Stimulated activated CD8-positive, alpha-beta memory T cell treated with anti-CD3 and anti-CD28 coated beads, Interleukin-7, amount 100 ng/mL, for 24 hours (primary cell): ENCODE results near the gene PAQR9.

ENCODE experiments used
- DNase-seq: peaks from one replicate; pipeline ENCODE4 v3.0.0-alpha.2; 2020; ENCODE audit warnings: low read depth

The PAQR9 gene

DNA sequence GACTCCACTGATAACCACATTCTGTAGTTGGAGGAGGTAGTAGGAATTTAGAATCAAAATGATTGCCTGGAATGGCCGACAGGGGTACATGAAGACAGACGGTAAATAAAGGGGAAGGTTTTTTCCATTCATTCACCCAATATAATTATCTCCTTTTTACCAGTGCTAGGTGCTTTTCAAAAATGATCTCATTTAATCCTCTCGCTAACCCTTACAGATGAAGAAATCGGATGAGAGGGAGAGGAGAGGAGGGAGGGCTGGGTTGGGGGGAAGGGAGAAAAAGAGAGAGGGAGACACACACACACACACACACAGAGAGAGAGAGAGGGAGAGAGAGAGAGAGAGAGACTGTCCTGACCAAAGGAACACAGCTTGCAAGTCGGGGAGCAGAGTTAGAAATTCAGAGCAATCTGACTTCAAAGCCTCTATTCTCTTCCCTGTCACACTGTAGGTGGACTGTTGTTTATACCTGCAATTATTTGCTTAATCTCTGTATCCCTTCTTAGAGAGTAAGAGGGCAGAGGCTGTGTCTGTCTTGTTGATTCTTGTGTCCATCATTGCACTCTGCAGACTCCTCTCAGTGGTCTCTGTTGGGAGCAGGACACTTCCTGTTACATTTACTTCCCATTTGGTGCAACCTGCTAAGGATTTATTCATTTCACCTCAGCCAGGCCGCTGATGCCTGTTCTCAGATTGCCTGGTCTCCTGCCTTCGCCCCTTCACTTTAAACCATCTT, 18.7 kb upstream of the PAQR9 start:
- DNase-seq, result no peak

DNA sequence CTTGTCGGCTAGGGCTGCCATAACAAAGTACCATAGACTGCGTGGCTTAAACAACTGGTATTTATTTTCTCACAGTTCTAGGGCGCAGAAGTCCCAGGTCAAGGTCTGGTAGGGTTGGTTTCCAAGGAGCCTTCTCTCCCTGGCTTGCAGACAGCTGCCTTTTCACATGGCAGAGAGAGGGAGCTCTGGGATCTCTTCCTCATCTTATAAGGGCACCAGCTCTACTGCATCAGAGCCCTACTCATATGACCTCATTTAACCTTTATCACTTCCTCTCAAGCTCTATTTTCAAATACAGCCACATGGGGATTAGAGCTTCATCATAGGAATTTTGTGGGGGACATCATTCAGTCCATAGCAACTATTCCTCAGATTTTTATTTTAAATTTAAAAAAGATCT, 17.6 kb upstream of the PAQR9 start:
- DNase-seq, result no peak

DNA sequence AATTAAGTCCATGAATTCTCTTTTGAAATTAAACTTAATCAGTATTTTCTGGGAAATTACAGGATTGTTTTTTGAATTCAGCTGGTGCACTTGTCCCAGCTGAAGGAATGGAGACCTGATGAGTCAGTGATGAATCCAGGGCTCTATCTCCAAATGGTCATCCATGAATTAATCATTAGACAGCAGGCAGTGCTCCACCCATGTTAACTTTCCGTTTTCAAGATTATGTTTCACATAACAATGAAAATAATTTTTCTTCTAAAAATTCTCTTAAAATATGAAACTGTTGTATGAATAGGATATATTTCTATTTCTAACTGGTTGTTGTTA, 13.9 kb upstream of the PAQR9 start:
- DNase-seq, result no peak

DNA sequence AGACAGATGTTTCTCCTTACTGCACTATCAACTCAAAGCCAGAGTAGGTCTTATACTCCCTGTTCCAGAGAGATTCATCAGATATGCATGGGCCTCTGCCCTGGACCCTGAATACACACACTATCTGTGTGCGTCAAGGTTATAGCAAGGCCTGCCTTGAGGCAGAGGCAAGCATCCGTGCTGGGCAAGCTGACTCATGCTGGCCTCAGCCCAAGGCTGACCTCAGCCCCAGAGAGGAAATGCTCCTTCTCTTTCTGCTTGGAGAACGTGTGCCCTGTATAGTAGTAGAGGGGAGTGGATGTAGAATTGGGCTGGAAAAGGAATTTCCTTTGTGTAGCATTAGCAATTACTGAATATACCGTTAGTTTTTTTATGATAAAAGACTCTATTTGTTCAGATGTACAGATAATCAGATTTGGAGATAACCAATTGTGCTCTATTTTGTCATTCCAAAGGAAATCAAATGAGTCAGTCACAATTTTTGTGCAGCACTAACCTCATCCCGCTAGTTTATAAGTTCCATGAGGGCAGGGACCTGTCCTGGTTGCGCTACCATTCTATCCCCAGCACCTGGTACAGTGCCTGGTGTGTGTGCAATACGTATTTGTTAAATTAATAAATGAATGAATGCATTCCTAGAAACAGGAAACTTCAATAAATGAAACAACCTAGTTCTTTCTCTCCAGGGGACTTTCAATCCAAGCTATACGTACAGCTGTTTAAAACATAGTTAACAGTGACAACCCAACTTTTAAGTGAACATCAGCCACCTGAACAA, 13.3 kb upstream of the PAQR9 start:
- DNase-seq, result no peak

DNA sequence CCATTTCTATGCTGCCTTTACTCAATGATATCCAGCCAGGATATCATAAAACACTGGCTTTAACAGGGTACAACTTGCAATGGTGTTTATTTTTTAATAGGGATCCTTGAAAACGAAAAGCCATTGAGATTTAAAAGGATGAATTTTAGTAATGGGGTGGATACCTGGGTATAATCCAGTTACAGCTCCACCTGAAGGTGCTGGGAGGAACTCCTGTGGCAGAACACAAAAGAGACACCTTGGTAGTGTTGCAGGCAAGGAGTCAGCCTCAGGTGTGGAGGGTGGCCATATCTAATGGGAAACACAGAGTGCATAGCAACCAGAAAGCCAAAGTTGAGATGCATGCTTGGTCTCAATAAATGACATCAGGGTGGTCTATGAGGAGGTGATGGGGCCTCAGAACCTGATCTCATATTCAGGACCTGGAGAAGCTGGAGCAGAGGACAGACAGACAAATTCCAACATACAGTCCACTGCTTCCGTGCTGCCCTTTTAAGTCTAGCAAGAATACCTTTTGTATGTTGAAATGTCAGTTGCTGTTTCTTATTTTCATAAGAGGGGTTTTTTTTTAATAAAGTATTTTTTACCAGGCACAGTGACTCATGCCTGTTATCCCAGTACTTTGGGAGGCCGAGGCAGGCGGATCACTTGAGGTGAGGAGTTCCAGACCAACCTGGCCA, 12.0 kb upstream of the PAQR9 start:
- no peak for DNase-seq

DNA sequence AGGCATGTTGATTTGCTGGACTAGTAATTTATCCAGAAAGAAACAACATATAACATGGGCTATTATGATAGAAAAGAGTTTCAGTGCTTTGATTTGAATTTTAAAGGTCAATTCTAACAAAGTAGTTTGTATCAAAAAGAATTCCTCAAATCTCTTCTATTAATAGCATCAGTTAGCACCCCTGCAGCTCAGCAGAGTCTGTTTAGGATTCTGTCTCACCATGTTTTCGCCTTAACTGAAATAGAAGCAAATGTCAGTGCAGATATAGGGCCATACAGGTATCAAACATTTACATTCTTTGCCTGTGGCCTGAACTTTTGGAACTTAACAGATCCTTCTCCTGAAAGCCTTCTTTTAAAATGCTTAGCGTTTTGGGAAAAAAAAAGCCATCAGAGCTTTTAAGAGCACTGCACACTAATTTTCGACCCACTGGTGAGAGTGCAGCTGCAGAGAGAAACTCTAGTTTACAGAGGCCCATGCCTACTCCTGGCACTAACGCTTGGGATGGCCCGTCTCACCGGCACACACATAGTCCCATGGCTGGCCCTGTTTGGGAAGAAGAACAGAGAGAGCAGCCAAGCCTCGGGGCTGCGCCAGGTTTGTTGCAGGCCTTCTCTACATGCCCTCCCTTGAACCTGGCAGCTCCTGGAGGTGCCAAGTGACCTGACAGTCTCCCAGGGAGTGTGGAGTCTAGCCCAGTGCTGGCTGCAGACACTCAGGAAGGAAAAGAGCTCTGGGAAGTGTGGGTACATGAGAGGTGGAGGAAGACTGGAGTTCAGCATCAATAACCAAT, 9.9 kb upstream of the PAQR9 start:
- DNase-seq, result no peak

DNA sequence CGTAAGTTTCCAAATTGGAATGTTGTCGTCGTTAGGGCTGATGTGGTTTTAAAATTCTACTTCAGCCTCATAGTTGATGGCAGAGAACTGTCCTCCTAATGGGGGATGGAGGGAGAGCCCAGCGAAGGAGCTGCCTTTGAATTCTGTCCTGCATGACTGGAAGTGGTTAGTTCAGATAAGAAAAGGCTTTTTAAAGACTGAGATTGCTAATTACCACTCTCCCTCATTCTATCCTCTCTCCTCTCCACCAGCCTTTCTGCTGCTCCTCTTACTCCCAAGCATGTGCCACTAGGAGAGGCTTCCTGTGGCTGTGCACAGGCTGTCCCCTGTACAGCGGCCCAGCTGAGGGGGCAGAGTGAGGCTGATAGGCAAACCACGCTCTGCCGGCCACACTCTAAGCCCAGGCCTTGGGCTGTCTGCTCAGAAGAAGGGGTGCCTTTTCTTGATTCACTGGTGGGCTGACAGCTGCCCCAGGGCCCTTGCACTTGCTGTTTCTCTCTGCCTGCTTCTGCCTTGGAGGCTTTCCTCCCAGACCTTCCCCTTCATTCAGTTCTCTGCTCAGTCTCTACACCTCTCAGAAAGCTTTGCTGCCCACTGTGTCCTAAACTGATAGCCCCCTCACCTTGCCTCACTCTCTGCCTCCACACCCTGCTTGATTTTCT, 8.7 kb upstream of the PAQR9 start:
- no peak for DNase-seq

DNA sequence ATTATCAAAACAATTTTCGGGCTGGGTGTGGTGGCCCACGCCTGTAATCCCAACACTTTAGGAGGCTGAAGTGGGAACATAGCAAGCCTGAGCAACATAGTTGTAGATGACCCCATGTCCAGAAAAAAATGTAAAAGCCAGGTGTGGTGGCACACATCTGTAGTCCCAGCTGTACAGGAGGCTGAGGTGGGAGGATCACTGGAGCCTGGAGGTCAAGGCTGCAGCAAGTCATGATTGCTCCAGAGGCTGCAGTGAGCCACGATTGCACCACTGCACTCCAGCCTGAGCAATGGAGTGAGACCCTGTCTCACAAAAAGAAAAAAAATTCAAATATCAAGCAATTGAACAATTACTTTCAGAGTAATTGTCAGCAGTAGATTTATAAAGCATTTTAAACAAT, 8.0 kb upstream of the PAQR9 start:
- no peak for DNase-seq

DNA sequence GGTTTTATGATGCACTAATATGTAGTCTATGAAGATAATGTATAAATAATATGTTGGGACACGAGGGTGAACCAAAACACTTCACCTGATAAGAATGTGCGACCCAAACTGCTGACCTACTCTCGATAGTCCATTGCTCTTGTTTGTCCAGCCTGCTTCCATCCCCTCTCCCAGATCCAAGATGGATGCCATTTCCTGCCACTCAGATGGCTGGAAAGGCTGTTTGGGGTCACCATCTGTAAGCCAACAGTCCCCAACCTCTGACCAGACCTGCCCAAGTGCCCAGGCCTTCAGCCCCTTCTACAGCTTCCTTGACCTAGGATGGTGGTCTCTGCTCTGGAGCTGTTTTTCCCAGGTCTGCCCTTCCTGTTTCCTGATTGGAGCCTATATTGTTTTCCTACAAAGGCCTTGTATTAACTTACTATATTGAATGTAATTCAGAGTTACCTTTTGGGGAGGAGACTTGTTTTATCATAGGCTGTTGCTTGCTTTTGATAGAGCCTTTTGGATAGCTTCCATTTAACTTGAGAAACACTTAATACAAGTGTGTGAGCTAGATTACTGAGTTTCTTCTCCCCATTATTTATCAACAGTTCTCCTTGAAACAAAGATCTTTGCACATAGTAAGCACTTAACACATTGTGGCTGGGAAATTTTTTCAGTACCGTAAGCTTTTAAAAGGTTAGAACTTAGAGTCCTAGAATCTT, 5.0 kb upstream of the PAQR9 start:
- DNase-seq, result no peak

DNA sequence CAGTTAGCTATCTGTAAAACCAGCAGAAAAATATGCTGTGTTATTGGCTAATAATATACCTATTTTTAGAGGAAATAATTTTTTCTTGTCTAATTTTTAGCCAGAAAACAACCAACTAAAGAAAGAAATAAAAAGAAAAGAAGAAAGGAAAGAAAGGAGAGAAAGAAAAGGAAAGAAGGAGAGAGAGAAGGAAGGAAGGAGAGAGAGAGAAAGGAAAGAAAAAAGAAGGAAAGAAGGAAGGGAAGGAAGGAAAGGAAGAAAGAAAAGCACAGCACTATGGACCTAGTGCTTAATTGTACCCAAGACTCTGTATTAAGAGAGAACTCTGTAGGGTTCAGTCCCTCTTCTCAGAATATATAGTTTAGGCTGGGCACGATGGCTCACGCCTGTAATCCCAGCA, 3.3 kb upstream of the PAQR9 start:
- DNase-seq, result no peak

DNA sequence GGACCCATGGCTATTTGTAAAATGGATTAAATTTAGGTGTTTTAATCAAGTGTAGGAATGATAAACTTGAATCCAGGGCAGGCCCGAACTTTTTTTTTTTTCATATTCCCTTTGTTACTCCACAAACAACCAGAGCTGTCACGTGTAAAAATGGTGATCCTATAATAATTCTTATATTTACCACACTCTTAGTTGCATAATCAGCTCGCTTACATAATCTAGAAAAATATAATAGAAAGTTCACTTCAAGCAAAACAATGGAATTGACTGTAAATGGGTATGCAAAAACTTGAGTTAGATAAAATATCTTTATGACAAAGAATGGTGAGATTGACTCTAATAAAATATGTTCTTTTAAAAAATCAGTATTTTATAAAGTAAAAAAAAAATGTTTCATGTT, 2.1 kb upstream of the PAQR9 start:
- no peak for DNase-seq

DNA sequence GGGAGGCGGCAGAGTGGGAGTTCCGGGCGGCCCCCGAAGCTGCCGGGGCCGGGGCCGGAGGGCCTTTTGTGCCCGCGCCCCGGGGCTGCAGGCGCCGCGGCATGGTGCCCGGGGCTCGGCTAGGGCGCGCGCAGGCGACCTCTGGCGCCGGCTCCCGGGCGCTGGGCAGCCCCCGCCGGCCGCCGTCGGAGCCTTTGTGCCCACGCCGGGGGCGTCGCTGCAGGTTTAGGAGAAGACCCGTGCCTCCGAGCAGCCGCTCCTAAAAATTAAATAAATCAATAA, 299 bp downstream of the PAQR9 start:
- DNase-seq, result no peak

DNA sequence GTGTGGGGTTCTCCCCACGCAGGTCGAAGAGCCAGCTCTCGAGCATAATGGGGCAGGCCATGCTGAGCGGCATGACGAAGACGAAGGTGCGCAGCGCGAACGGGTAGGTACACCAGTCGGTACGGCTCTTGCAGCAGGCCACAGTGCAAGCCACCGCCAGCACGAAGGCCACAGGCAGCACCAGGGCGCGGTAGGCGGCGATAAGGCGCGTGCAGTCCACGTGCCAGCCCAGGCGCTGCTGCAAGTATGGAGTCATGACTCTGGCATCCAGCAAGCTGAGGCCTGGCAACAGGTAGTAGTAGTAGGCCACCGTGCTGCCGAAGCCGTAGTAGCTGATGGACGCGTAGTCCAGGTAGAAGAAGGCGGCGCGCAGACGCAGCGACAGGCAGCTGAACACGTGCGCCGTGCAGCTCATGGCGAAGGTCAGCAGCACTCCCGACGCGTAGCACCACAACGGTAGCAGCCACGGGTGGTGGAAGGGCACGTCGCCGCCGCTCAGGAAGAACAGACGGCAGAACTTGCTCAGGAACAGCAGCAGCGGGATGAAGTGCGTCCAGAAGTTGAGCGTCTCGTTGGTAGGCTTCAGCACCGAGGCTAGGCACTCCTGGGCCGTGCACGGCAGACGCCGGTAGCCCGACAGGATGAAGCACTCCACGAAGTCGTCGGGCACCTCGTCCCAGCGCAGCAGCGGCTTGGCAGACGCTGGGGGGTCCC, 797 bp downstream of the PAQR9 start:
- DNase-seq, result no peak

DNA sequence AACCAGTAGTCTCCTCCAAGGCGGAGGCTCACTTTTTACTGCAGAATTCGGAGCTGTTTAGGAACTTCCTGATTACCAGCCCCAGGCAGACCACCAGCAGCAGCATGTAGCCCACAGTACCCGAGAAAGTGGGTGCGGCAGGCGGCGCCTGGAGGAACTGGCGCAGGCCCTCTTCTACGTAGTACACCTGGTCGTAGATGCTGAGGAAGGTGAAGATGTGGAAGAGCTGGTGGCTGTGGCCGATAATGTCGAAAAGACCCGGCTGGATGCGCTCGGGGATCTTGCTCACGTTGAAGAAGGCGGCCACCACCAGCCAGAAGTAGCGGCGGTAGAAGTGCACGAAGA, 1.3 kb downstream of the PAQR9 start:
- no peak for DNase-seq

DNA sequence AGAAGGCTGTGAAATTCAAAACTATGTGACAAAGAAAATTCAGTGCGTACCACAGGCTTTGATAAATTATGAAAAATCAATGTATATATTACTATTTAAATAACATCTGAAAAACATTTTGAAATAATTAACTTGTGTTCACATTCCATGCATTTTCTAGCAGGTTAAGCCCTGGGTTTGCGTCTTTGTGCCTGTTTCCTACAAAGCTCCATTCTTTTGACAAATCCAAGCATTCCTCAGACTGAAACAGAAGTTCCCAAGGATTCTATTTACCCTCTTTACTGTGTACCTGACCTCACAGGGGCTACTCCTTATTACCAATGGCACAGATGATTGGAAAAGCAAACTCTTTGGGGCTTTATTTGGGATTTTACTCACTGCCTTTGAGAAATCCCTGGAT, 1.9 kb downstream of the PAQR9 start:
- no peak for DNase-seq

DNA sequence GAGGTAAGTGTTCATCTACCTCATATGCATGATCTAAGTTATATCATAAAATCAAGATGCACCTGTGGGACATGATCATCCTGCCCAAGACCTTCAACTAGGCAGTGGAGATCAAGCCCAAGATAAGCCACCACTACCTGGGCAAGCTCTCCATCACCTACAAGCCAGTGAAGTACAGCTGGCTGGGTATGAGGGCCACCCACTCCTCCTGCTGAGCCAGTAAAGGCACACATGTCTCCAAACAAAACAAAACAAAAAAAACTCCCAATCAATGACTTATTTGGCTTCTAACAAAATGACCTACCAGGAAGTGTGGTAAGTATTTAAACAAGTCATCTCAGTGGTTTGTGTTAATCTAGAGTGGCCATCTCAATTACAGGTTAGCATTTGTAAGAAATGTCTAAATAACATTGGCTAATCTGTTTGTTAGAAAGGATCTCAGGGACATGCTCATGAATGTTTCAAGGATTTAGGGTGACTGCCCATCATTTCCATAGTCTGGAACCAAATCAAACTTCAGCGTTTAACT, 3.1 kb downstream of the PAQR9 start:
- no peak for DNase-seq

DNA sequence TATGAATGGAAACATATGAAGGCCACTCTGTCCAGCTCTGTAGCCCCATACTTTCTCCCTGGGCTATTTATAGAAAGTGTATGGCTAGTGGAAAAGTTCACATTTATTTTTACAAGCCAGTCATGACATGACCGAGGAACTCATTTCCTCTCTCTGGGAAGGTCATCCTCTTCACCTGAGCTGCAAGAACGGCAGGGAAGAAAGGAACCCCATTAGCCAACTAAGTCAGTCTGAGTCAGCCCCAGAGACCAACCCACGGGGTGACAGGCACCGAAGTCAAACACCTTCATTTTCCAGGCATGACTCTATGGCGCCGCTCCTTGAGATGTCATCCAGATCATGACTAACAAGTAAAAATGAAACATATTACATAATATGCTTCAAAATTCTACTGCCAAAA, 4.8 kb downstream of the PAQR9 start:
- DNase-seq, result no peak

DNA sequence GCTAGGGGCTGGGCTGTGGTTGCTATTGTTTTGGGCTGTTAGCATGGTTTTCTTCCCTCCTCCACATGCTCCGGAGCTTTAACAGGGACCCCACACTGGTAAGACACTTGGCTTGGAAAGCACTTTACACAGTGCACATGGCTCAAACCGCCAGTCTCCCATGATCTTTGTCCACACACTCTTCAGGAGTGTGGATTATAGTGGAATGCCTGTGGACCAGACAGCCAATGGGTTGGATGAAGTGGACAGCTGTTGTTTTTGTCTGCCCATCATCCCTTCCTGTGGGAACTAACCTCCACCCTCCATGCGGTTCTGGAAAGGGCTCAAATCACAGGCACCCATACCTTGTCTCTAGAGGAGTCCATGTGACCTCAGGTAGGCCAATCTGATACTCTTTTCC, 10.0 kb downstream of the PAQR9 start:
- DNase-seq, result no peak

DNA sequence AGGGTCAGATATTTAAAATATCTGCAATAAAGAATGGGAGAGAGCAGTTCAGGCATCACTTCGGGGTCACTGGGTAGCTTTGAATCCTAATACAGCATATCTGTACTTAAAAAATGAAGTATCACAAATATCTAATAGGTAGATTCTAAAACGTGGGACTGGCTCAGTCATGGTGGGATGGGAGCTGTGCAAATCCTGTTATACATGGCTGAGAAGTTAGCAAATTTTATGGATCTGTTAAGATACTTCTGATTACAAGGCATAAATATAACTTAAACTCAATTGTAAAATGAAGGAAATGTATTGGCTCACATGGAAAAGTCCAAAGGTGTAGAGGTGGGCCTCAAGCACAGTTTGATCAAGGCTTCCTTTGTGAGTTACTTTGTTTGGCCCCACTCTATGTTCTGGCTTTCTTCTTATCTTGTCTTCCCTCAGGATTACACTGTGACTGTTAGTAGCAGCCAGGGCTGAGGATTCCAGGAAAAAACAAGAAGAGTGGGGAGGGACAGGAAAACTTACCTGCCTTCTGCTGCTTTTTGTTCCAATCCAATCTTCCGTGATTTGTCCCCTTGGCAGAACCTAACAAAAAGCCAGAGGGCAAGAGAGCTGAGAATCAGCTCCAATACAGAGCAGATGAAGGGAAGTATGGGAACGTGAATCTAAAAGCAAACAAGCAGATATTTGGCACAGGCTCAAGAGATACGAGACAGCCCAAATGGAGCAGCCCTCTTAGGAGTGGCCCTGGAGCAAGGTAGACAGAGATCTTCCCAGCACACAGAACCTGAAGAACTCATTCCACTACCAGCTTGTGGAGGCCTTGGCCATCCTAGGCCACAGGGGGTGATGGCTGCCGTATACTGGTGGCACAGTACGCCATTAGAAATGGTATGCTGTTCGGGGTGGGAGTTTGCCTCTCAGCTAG, 10.9 kb downstream of the PAQR9 start:
- no peak for DNase-seq

DNA sequence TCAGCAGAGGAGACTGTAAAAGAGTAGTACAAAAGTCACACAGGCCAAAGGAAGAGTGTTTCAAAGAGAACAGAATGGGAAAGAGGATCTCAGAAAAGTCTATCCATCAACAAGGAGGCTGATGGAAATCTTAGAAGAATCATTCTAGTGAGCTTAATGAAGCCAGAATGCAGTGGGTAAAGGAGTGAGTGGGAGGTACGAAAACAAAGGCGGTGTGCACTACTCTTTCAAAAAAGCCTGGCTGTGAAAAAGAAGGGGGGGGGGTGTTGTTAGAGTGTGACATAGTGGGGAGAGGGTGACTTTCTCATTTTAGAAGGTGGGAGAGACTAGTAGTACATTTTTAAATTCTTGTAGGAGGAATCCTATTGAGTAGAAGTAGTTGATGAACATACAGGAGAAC, 11.7 kb downstream of the PAQR9 start:
- no peak for DNase-seq
